ENCODE results near the gene SLCO3A1. TPM values are rescaled to one million over a fixed set of nuclear protein-coding genes. Genes with fewer than 3 reads are reported as not detected.

Gene SLCO3A1
- total RNA-seq, 1 donor from 2014 or later, result 56.8 TPM

GRCh38 chr15:92001307-92001706, 147.8 kb downstream of the SLCO3A1 start:
- no peaks in the 10 kb centered on the region for H3K36me3 ChIP-seq
- intact Hi-C loops (cut with micrococcal nuclease), result no loop called here

GRCh38 chr15:92002666-92003065, 149.2 kb downstream of the SLCO3A1 start:
- Histone ChIP-seq H3K27ac (replicated peaks) (no peak overlapping the region), H3K27me3 (ENCODE audit: low read depth) (no peaks in the 10 kb centered on the region), H3K4me1 (peaks cover 48% of the 10 kb centered on the region), H3K4me3 (no peak overlapping the region), H3K36me3 (no peaks in the 10 kb centered on the region), H3K9me3 (replicated peaks) (no peaks in the 10 kb centered on the region)
- intact Hi-C loops (cut with micrococcal nuclease), result no loop called here
- DNase-seq, result no peak
- no peak for TF ChIP-seq CTCF (IDR thresholded peaks at IDR 0.05; ENCODE audit: borderline replicate concordance)

More at GRCh38 chr15:92001307-92001706, 147.8 kb downstream of the SLCO3A1 start:
- H3K27me3 ChIP-seq (ENCODE audit: low read depth), result no peaks in the 10 kb centered on the region
- peaks cover 48% of the 10 kb centered on the region for H3K4me1 ChIP-seq
- no peak overlapping the region for H3K27ac ChIP-seq (replicated peaks)
- no peak for DNase-seq
- TF ChIP-seq CTCF (IDR thresholded peaks at IDR 0.05; ENCODE audit: borderline replicate concordance), result no peak
- no peak overlapping the region for H3K4me3 ChIP-seq
- H3K9me3 ChIP-seq (replicated peaks), result no peaks in the 10 kb centered on the region

GRCh38 chr15:92003515-92004067, 150.1 kb downstream of the SLCO3A1 start:
- Histone ChIP-seq H3K27ac (replicated peaks) (no peak overlapping the region), H3K4me1 (peaks cover 55% of the 10 kb centered on the region), H3K27me3 (ENCODE audit: low read depth) (no peaks in the 10 kb centered on the region), H3K9me3 (replicated peaks) (no peaks in the 10 kb centered on the region), H3K36me3 (no peaks in the 10 kb centered on the region), H3K4me3 (no peak overlapping the region)
- intact Hi-C loops (cut with micrococcal nuclease), result no loop called here
- TF ChIP-seq CTCF (IDR thresholded peaks at IDR 0.05; ENCODE audit: borderline replicate concordance), result no peak
- no peak for DNase-seq

GRCh38 chr15:92005154-92005553, 151.6 kb downstream of the SLCO3A1 start:
- TF ChIP-seq CTCF (IDR thresholded peaks at IDR 0.05; ENCODE audit: borderline replicate concordance), result no peak
- H3K4me3 ChIP-seq, result no peak overlapping the region
- no peak for DNase-seq
- no peak overlapping the region for H3K27ac ChIP-seq (replicated peaks)
- peaks cover 66% of the 10 kb centered on the region for H3K4me1 ChIP-seq
- intact Hi-C loops (cut with micrococcal nuclease), result no loop called here
- no peaks in the 10 kb centered on the region for H3K36me3 ChIP-seq
- H3K27me3 ChIP-seq (ENCODE audit: low read depth), result no peaks in the 10 kb centered on the region
- H3K9me3 ChIP-seq (replicated peaks), result no peaks in the 10 kb centered on the region

- Histone ChIP-seq H3K4me3 (no peak overlapping the region), H3K4me1 (peaks cover 66% of the 10 kb centered on the region), H3K36me3 (no peaks in the 10 kb centered on the region), H3K27me3 (ENCODE audit: low read depth) (no peaks in the 10 kb centered on the region), H3K27ac (replicated peaks) (no peak overlapping the region), H3K9me3 (replicated peaks) (no peaks in the 10 kb centered on the region)
- TF ChIP-seq CTCF (IDR thresholded peaks at IDR 0.05; ENCODE audit: borderline replicate concordance), result no peak
- intact Hi-C loops (cut with micrococcal nuclease), result no loop called here
- no peak for DNase-seq
Measured at GRCh38 chr15:92006186-92007028, 152.9 kb downstream of the SLCO3A1 start.
